ENCODE results near the gene CALB2.

The CALB2 gene

DNA sequence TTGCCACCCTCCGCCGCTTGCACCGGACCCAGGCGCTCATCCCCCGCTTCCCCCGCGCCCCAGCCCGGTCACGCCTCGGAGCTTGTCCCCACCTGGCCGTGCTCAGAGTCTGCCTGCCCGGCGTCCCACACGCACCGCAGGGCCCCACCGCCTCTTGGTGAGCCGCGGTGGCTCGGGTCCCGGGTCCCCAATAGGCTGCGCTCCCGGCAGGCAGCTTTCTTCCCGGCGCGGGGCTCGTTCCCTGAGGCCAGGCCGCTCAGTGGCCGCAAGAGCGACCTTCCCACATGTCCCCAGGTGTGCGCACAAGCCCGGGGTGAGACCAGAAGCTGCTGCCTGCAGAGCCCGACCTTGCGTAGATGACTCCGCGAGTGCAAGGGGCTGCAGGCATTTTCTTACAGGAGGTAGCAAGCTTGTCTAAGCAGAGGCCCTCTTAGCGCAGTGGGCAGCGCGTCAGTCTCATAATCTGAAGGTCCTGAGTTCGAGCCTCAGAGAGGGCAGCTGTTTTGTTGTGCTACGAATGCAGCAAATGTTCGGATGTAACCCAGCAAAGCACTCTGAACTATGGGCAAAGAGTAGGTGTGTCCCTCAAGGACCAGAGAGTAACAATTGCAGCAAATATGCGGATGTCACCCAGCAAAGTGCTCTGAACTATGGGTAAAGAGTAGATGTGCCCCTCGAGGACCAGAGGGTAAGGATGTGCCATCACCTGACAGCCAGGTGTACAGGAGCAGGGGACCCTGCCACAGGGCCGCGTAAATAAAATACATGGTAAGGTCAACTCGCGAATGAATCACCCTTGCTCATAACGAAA lies 67.8 kb downstream of the CALB2 start:
- no peak for DNase-seq (ENCODE audit: low read depth)

GRCh38 chr16:71426880-71427615 lies 68.5 kb downstream of the CALB2 start:
- no peak for DNase-seq (ENCODE audit: low read depth)

- DNase-seq (ENCODE audit: low read depth), result no peak
These were observed 69.9 kb downstream of the CALB2 start for GRCh38 chr16:71428385-71428784.

GRCh38 chr16:71428883-71429282 lies 70.4 kb downstream of the CALB2 start:
- DNase-seq (ENCODE audit: low read depth), result no peak

DNA sequence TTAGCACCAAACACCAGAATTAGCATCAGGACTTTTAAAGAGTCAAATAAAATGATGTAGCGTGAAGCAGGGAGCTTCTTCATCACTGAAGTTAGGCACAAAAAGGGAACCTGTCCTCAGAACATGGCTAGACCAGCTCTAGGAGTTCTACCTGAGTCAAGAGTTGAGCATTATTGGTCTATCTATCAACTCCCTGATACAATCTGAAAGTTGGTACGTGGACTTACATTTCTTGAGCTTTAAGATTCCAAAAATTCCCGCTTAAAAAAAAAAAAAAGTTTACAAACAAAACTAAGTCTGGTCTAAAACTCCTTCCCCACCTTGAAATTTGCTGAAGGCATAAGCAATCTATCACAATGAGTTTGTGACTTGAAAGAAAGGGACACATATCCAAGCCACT lies 71.1 kb downstream of the CALB2 start:
- no peak for DNase-seq (ENCODE audit: low read depth)

GRCh38 chr16:71430744-71431143 lies 72.2 kb downstream of the CALB2 start:
- no peak for DNase-seq (ENCODE audit: low read depth)

DNA sequence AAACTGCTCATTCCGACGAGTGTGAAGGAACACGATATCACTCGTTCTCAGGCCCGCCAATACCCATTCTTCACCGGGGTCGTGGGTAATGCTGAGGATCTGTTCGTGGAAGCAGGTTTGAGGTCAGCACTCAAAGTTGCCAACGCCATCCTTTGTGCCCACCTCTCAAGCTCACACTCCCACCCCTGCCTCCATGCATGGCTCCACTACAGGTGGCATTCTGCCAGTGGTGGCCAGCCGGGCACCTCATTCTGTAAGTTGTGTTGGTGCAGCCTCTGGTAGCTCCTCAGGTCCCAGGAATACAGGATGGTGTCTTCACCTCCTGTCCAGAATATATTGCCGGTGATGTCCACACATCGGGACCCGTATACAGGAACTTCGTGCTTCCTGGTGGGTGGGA lies 72.7 kb downstream of the CALB2 start:
- no peak for DNase-seq (ENCODE audit: low read depth)

DNA sequence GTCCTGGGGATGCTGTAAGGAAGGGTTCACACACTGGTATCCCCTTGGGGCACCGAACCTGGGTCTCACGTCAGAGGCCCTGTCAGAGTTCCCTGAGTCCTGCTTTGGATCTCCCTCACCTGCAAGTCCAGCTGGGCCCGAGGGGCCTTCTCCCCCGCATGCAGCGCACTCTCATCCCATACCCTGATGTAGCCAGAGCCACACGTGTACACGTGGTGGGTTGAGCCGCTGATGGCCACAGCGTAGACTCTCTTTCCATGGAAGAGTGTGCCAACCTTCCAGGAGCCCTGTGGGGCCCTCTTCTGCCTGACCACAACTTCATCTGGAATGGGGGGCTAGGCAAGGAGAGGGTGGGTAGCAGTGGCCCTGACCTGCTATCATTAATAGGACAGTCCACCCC lies 73.5 kb downstream of the CALB2 start:
- DNase-seq (ENCODE audit: low read depth), result no peak

- DNase-seq (ENCODE audit: low read depth), result no peak
These were observed 74.4 kb downstream of the CALB2 start for GRCh38 chr16:71432906-71433305.

GRCh38 chr16:71436473-71436872 lies 78.0 kb downstream of the CALB2 start:
- DNase-seq (ENCODE audit: low read depth), result no peak

- DNase-seq (ENCODE audit: low read depth), result no peak
These were observed 81.0 kb downstream of the CALB2 start for GRCh38 chr16:71439523-71439922.

All from stimulated activated CD8-positive, alpha-beta memory T cell treated with anti-CD3 and anti-CD28 coated beads, Interleukin-12 subunit alpha, Interleukin-12 subunit beta, amount 100 ng/mL, for 1 hour (primary cell).